SU-DHL-6 (cell line): ENCODE data around the gene PEX11B.
A peak's percentile ranks its signal among the peaks of the same experiment; 100 is the strongest.

ENCODE experiments used
- H2AFZ ChIP-seq: fragments of 200-600 bp; sonication (generic); 2 replicates; pipeline ENCODE4 v1.6.1; 2014; ENCODE audit warnings: low read depth, mild to moderate bottlenecking, moderate library complexity, mixed read lengths, antibody characterized with exemption, low read length; ENCODE audit not compliant: severe bottlenecking
- H3F3A ChIP-seq: fragments of 200-600 bp; shearing (Covaris generic); 2 replicates; pipeline ENCODE4 v1.6.0; 2016; ENCODE audit warnings: antibody characterized with exemption, mild to moderate bottlenecking; ENCODE audit not compliant: insufficient read depth
- H3K27ac ChIP-seq: fragments of 200-600 bp; sonication (generic); 2 replicates; pipeline ENCODE4 v1.5.1; 2016; ENCODE audit warnings: low read depth, mild to moderate bottlenecking, low read length, moderate library complexity, mixed read lengths
- H3K27me3 ChIP-seq: fragments of 200-600 bp; sonication (generic), shearing (Covaris generic); 2 replicates; pipeline ENCODE4 v1.6.0; 2014; ENCODE audit warnings: mild to moderate bottlenecking, low read length
- H3K36me3 ChIP-seq: fragments of 200-600 bp; sonication (generic); 2 replicates; pipeline ENCODE4 v1.6.1; 2014; ENCODE audit warnings: mild to moderate bottlenecking, low read length, mixed read lengths
- H3K4me2 ChIP-seq: fragments of 300-600, 200-600 bp; shearing (Covaris generic), sonication (generic); 2 replicates; pipeline ENCODE4 v1.6.0; 2014; ENCODE audit warnings: low read length, low read depth, mild to moderate bottlenecking; ENCODE audit not compliant: poor library complexity, severe bottlenecking
- H3K4me3 ChIP-seq: fragments of 200-600 bp; sonication (generic); 2 replicates; pipeline ENCODE4 v1.5.1; 2014; ENCODE audit warnings: antibody characterized with exemption, low read length, mild to moderate bottlenecking, mixed read lengths; ENCODE audit not compliant: insufficient read depth, poor library complexity, severe bottlenecking
- H3K79me2 ChIP-seq: fragments of 200-600 bp; sonication (generic); 2 replicates; pipeline ENCODE4 v1.6.1; 2014; ENCODE audit warnings: mild to moderate bottlenecking, low read length, moderate library complexity; ENCODE audit not compliant: insufficient read depth
- H3K9ac ChIP-seq: fragments of 200-600 bp; sonication (generic); 2 replicates; pipeline ENCODE4 v1.7.0; 2014; ENCODE audit warnings: mild to moderate bottlenecking, low read length
- H3K9me2 ChIP-seq: fragments of 200-600 bp; sonication (generic); replicated peaks from 2 replicates; pipeline ENCODE4 v1.6.1; 2014; ENCODE audit warnings: low read length; ENCODE audit not compliant: insufficient read depth
- H3K9me3 ChIP-seq: fragments of 200-600 bp; sonication (generic); 2 replicates; pipeline ENCODE4 v1.6.1; 2014; ENCODE audit warnings: low read length, mixed read lengths; ENCODE audit not compliant: insufficient read depth
- H4K20me1 ChIP-seq: fragments of 200-600 bp; sonication (generic); 2 replicates; pipeline ENCODE4 v1.6.1; 2014; ENCODE audit warnings: low read depth, mild to moderate bottlenecking, antibody characterized with exemption, low read length, moderate library complexity, mixed read lengths
- CTCF ChIP-seq: fragments of 200-600 bp; sonication (generic); IDR thresholded peaks from one replicate; pipeline ENCODE4 v1.5.1; 2017; ENCODE audit warnings: antibody characterized with exemption, mild to moderate bottlenecking, low read length, moderate library complexity; ENCODE audit not compliant: insufficient read depth, poor library complexity, severe bottlenecking
- EZH2phosphoT487 ChIP-seq: fragments of 200-600 bp; sonication (generic), shearing (Covaris generic); conservative IDR thresholded peaks from 2 replicates; pipeline ENCODE4 v1.6.1; 2018; ENCODE audit warnings: mild to moderate bottlenecking, antibody characterized with exemption, low read length, moderate library complexity, mixed read lengths

PEX11B gene

DNA sequence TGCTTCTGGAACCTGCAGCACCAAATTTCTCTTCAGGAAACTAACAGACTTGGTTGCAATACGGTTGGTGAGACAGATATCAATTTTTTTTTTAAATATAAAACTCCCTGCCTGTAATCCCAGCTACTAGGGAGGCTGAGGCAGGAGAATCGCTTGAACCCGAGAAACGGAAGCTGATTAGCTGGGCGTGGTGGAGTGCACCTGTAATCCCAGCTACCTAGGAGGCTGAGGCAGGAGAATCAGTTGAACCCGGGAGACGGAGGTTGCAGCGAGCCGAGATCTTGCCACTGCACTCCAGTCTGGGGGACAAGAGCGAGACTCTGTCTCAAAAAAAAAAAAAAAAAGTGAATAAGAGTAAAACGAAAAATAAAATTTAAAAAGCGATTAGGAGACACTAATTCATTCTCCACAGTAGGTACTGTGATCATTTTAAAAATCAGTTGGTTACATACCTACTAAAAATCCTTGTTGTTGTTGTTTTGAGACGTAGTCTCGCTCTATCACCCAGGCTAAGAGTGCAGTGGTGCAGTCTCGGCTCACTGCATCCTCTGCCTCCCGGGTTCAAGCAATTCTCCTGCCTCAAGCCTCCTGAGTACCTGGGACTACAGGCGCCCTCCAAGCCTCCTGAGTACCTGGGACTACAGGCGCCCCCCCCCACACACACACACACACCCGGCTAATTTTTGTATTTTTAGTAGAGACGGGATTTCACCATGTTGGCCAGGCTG, 9.6 kb upstream of the PEX11B start:
- H2AFZ ChIP-seq = no peak overlapping the region
- peaks cover 9% of the 10 kb centered on the region for H3K36me3 ChIP-seq
- no peaks in the 10 kb centered on the region for H4K20me1 ChIP-seq

DNA sequence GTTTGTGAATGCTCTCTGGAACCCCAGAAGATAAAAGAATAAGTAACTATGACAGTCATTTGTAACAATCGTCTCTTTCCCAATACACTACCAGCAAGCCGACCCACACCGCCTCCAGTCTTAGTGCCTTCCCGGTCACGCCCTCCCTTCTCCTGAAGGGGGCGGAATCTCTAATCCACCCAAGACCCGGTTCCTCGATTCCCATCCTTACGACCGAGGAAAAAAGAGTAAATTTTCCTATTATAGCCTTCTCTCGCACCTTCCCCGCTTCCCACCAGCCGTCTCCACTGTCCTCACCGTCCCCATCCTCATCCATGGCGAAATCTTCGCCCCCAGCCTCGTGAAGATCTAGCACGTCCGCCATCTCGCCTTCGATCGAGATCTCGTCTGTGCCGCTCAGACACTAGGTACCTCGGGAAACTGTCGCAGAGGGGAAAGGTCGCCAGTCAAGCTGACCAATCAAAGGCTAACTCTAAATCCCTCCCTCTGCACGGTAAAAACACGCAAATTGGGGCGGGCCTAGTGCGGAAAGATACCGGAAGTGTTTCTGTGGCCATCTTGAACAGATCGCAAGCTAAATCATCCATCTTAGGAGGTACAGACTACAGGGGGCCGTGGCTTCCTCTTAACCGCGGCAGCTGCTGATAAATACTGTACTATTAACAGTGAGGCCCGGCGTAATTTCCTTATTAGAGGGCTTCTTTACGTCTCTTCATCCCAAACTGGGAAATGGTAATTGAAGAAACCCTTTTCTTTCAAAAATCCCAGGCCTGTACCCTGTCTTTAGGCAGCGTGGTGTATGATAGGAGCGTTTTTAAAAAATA, 8.8 kb upstream of the PEX11B start, which contains the start of gene RBM8A:
TSS of gene RBM8A (minus strand) at position 422 of the 824 bp plus-strand sequence. CDS start at position 364, 58 bp downstream.
- peak within 1 kb of the TSS; percentile 94 for H3K9ac ChIP-seq
- peak within 1 kb of the TSS; percentile 89 for H3K4me3 ChIP-seq
- no peak within 1 kb of the TSS for H2AFZ ChIP-seq
- peak; percentile 38 for TF ChIP-seq CTCF
- no peak for TF ChIP-seq EZH2phosphoT487
- peak within 1 kb of the TSS; percentile 93 for H3K27ac ChIP-seq
- H3K27me3 ChIP-seq = no peaks in the 10 kb centered on the region
- peaks cover 46% of the 10 kb centered on the region for H3F3A ChIP-seq
- H3K36me3 ChIP-seq = peaks cover 9% of the 10 kb centered on the region
- H3K79me2 ChIP-seq = peaks cover 14% of the 10 kb centered on the region
- no peaks in the 10 kb centered on the region for H3K9me3 ChIP-seq
- no peaks in the 10 kb centered on the region for H4K20me1 ChIP-seq
- H3K4me2 ChIP-seq = peak within 1 kb of the TSS; percentile 94
- H3K9me2 ChIP-seq = no peaks in the 10 kb centered on the region

More for the DNA sequence above, 9.6 kb upstream of the PEX11B start:
- Histone ChIP-seq H3K9ac (peak overlapping the region; percentile 94), H3K4me2 (peak overlapping the region; percentile 94), H3K9me3 (no peaks in the 10 kb centered on the region), H3K79me2 (peaks cover 14% of the 10 kb centered on the region), H3K4me3 (peak overlapping the region; percentile 89), H3K9me2 (no peaks in the 10 kb centered on the region), H3K27me3 (no peaks in the 10 kb centered on the region), H3K27ac (peak overlapping the region; percentile 93), H3F3A (peaks cover 38% of the 10 kb centered on the region)
- TF ChIP-seq EZH2phosphoT487 = no peak
- no peak for TF ChIP-seq CTCF

DNA sequence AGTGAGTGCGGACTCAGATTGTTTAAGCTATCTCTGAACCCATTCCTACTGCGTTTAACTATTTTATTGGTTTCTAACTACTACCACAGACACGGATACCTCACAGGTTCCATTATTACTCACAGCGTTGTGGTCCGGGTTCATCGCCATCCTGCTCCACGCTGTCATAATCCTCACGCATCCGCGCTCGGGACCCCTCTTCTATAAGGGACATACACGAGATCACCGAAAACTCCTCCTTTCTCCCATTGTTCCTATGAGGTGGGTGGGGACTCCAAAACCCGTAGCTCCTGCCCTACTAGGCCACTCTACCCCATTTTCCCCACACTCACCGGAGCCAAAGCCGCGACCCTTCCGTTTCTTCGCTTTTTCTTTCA, 8.2 kb upstream of the PEX11B start:
- no peak overlapping the region for H2AFZ ChIP-seq
- peak overlapping the region; percentile 93 for H3K27ac ChIP-seq
- peak overlapping the region; percentile 88 for H3K4me2 ChIP-seq
- peaks cover 14% of the 10 kb centered on the region for H3K79me2 ChIP-seq
- H3K36me3 ChIP-seq = peaks cover 9% of the 10 kb centered on the region
- H3K4me3 ChIP-seq = peak overlapping the region; percentile 89
- no peaks in the 10 kb centered on the region for H4K20me1 ChIP-seq
- TF ChIP-seq CTCF (no peak), EZH2phosphoT487 (no peak)
- H3F3A ChIP-seq = peaks cover 50% of the 10 kb centered on the region
- H3K9ac ChIP-seq = peak overlapping the region; percentile 94
- H3K9me2 ChIP-seq = no peaks in the 10 kb centered on the region
- H3K27me3 ChIP-seq = no peaks in the 10 kb centered on the region
- no peaks in the 10 kb centered on the region for H3K9me3 ChIP-seq
